Activated CD8-positive, alpha-beta memory T cell treated with anti-CD3 and anti-CD28 coated beads, Interleukin-2, amount 50 U/mL, for 48 hours (primary cell): ENCODE results near the gene MIEF2.
"Not testable (repeated sequence)": the region's sequence is repeated elsewhere in the genome, so short reads cannot be mapped to it uniquely, and the experiment has no call there.

Source experiments
- DNase-seq: peaks from one replicate; pipeline ENCODE4 v3.0.0-alpha.2; 2020

MIEF2 gene

DNA sequence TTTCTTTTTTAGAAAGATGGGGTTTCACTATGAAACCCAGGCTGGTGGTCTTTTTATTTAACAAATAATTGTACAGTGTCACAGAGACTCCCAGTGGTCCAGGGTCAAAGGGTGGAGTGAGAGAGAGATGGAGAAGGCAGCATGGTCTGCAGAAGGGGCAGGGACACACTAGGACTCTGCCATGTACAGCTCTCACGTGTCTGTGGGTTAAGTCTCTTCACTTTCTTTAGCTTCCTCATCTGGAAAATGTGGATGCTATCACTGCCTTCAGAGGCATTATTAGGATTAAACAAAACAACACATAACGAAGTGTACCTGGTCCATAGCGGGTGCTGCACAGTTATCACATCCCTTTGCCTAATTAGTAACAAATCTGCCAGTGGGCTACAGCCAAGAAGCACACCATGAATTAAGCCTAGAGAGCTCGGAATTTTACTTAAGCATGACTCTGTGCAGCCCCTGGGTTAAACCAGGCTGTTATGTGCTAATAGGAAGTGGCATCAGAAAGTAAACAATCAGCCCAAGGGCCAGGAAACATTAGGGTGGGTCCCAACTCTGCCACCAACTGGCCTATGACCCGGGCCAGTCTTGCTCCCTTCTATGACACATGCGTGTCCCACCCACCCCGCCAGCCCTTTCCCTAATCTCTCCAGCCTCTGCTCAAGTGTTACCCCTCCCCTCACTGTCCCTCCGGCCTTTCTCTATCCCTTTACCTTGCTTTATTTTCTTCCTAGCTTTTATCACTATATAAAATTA is 40.4 kb downstream of the MIEF2 start:
- no peak for DNase-seq

DNA sequence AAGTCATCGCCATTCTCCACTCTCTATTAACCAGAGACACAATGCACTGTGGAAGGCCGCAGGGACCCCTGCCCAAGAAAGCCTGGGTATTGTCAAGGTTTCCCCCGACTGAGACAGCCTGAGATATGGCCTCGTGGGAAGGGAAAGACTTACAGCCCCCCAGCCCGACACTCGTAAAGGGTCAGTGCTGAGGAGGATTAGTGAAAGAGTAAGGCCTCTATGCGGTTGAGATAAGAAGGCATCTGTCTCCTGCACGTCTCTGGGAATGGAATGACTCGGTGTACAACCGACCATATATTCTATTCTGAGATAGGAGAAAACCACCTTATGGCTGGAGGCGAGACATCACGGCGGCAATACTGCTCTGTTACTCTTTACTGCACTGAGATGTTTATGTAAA is 42.7 kb downstream of the MIEF2 start:
- DNase-seq, result not testable (repeated sequence)

DNA sequence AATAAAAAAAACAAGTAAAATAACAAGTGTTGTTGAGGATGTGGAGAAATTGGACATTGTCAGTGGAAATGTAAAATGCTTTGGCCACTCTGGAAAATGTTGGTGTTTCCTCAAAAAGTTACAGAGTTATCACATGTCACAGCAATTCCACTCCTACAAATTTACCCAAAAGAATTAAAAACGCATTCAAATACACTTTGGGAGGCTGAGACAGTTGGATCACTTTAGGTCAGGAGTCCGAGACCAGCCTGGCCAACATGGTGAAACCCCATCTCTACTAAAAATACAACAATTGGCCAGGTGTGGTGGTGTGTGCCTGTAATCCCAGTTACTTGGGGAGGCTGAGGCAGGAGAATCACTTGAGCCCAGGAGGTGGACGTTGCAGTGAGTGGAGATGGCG is 48.7 kb downstream of the MIEF2 start:
- DNase-seq, result no peak

DNA sequence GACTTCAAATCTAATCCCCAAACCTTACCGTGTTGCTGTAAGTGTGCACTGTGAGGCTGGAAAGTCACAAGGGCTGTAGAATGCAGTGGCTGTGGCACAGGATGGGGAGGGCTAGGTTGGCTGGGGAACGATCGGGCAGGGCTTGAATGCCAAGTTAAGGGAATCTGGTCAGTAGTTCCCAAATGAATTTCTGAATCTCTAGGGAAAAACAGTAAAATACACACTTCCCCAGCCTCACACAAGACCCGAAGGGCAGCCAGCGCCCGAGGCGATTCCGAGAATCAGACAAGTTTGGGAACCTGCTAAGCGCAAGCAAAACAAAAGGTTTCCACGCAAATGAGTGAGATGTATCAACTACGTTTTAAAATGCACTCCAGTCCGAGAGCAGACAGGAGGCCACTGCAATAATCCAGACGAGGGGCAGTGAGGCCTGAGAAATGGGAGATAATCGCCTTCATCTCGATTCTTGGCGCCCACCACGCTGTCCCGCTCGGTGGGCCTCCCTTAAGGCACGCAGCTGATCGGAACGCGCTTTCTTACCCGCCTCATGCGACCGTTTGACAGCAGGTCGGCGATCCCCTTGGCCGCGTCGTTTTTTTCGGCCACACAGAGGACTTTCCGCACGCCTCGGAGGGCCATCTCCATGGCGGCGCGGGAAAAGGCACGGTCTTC is 53.7 kb downstream of the MIEF2 start:
- no peak for DNase-seq

DNA sequence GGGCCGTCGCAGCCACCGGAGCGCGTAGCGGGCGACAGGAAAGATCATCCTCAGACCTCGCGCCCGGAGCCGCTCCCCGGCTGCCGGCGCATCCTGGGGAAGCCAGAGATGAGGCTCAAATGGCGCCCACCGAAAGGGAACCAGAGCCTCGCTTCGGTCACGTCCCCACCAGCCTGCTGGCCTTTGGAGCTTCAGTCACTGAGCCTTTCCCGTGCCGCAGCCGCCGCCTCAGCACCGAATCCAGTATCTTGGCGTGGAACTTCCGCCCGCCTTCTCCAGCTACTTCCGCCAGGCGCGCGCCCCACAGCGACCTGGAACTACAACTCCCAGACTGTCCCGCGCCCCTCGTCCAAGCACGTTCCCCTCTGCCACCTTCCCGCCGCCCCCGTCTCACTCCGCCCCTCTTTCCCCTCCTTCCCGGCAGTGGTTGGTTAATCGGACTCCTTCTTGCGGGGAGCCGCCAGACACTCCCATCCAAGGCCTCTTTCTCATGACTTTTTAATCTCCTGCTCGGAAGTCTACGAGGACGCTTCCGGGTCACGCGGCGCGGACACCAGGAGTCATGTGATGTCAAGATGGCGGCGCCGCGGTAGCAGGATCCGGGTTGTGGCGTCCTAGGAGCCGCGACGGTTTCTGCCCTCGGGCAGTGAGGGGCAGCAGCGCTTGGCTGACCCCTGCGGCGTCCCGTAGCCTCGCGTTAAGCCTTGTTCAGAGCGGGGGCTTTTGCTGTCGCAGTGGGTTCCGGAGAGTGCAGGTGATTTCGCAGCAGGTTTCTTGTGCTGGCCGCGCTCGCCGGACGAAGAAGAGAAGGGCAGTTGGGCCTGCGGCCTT is 54.5 kb downstream of the MIEF2 start, which contains the start of the genes SMCR8 and TOP3A:
Gene SMCR8, plus strand, starts transcription at position 563 of the 831 bp plus-strand sequence. CDS start 497 bp downstream, outside the sequence.
Gene TOP3A, minus strand, starts transcription at position 264 of the 831 bp plus-strand sequence. Its CDS starts 216 bp downstream, at position 48.
- peak; percentile 96 for DNase-seq

DNA sequence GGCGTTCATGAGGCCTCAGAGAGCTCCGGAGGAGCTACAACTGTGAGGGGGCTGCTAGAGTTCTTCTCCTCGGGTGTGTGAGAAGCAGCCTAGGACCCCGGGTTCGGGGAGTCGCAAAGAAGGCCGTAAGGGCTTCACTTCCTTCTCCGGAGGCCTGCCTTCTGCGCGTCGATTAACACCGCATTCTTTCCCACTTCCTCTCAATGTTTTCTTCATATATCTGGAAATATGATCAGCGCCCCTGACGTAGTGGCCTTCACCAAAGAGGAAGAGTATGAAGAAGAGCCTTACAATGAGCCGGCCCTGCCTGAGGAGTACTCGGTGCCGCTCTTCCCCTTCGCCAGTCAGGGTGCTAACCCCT is 55.1 kb downstream of the MIEF2 start:
- DNase-seq, result no peak

DNA sequence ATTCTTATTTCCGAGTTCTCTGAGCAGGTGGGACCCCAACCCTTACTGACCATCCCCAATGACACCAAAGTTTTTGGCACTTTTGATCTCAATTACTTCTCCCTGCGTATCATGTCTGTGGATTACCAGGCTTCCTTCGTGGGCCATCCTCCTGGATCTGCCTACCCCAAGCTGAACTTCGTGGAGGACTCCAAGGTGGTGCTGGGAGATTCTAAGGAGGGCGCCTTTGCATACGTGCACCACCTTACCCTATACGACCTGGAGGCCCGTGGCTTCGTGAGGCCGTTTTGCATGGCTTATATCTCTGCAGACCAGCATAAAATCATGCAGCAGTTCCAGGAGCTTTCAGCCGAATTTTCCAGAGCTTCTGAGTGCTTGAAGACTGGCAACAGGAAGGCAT is 55.5 kb downstream of the MIEF2 start:
- no peak for DNase-seq
